Fibroblast of skin of right quadriceps (primary cell): ENCODE data around the gene ANLN.
A peak's percentile ranks its signal among the peaks of the same experiment; 100 is the strongest.
"Not testable (repeated sequence)": the region's sequence is repeated elsewhere in the genome, so short reads cannot be mapped to it uniquely, and the experiment has no call there.

Experiments used
- DNase-seq: peaks from one replicate; pipeline ENCODE4 v3.0.0-alpha.2; 2013

Gene ANLN

DNA sequence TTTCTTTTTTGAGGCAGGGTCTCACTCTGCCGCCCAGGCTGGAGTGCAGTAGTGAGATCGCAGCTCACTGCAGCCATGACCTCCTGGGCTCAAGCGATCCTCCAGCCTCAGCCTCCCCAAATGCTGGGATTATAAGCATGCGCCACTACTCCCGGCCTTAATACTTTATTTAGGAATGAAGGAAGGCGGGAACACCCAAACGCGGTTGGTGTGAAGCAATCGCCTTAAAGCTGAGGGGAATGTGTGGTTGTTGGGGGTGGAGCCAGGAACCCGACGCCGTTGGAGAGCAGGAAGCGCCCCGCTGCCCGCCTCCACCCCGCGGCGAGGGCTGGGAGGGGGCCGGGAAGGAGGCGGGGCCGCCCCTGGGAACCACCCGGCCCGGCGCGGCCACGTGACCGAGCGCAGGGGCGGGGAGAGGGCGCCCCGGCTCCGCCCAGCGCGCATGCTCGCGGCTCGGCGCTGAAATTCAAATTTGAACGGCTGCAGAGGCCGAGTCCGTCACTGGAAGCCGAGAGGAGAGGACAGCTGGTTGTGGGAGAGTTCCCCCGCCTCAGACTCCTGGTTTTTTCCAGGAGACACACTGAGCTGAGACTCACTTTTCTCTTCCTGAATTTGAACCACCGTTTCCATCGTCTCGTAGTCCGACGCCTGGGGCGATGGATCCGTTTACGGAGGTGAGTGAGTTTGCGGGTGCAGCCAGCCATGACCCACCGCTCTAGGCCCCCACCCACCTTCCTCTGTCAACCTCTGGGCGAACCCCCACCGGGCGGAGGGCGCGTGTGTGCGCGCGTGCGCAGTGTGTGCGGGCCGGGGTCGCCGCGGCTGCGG, at the start of gene ANLN:
Gene ANLN (plus strand): TSS at position 492 of the 828 bp plus-strand sequence. CDS start 165 bp downstream, at position 657.
- DNase-seq = peak; percentile 97

DNA sequence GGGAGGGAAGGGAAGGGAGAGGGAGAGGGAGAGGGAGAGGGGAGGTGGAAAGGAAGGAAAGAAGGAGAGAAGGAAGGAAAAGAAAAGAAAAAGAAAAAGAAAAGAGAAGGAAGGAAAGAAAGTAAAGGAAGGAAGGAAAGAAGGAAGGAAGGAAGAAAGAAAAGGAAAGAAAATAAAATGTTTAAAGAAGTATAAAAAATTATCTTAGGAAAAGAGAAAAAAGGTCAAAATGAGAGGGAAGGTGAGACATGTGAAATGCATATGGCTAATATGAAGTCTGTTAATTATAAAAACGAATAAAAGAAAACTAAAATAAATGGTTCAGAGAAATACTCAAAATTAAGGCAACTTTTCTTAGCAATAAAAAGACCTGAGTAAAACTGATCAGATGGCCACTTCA, 46.1 kb upstream of the ANLN start:
- no peak for DNase-seq

- no peak for DNase-seq
Observed at GRCh38 chr7:36344622-36345021, 45.0 kb upstream of the ANLN start.

GRCh38 chr7:36346260-36346831, 43.3 kb upstream of the ANLN start:
- DNase-seq = no peak

GRCh38 chr7:36348256-36348655, 41.4 kb upstream of the ANLN start:
- peak; percentile 36 for DNase-seq

DNA sequence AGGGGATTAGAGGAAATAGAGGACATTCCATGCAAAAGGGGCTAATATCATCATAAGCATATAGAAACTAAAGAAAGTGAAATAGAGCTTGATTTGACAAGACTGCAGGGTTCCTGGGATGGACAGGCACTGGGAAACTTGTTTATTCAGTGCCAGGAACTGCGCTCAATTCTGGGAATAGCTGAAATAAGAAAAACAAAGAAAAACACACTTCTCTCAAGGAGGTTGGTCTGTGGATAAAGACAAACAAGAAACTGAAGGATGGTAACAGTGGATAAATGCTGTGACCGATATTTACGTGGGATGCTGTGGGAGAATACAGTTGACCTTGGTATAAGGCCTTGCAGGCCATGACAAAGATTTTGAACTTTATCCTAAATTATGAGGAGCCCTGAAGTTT, 40.9 kb upstream of the ANLN start:
- no peak for DNase-seq

GRCh38 chr7:36349626-36350025, 40.0 kb upstream of the ANLN start:
- DNase-seq = no peak

- no peak for DNase-seq
Observed at GRCh38 chr7:36355490-36355889, 34.2 kb upstream of the ANLN start.

DNA sequence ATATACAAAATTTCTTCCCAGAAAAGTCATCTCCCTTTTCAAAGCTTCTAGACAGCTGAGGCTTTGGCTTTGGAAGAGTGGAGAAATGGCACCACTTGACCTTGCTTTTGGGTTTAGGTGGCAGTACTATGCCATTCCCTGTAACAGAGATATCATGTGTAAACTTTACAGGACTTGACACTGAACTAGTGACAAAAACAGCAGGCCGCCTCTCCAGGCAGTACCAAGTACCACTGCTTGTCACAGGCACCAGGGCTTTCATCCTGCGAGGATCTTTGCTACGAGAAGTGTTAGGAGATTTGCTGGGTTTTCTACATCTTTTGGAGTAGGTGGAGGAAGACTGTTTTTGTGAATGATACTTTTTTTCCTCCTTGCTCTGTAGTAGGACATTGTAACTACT, 32.6 kb upstream of the ANLN start:
- DNase-seq = no peak

DNA sequence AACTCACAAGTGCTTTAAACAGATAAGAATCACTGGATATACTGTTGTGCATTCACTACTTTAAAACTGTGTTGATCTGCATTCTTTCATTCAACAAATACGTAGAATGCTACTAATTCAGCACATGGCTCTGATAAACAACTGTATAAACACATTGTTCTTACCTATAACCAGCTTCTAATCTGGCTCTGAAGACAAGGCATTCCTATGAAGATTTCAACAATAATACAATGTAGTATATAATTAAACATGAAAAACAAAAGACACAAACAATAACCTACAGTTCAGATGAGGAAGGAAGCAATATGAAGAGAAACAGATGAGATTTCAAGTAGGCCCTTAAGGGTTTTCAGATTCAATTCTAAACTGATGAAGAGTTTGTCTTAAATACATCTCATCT, 31.1 kb upstream of the ANLN start:
- no peak for DNase-seq

DNA sequence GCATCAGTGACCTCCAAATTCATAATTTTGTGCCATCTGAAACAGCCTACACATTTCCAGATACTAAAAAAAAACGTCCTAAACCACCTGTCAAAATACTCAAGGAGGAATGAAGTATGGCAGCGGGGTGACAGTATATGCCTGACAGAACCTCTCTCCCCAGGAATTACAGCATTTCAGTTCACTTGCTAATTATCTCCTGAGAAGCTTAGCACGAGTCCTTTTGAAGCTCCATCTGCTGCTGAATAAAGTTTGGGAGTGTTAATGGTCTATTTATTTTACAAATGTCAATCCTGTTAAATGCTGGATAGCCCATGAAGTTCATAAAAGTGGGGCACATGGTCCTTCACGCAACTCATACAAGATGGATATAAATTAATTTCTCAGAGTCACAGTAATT, 29.4 kb upstream of the ANLN start:
- DNase-seq = no peak

DNA sequence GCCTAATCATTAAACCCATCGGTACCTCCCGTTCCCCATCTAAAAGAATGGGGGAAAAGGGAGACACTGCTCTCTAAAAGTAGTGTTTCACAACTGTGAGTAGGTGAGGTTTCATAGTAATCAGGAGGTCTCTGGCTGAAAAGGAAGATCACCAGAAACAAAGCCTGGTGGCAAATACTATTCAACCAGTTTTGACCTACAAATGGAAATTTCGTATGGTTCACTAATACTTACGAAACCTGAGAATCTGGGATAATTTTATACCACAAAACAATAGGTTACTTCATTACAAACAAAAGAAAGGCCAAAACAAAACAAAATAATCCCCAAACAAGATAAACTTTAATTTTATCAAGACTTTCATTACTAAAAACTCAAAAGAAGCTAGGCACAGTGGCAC, 28.4 kb upstream of the ANLN start:
- no peak for DNase-seq

- DNase-seq = no peak
Observed at GRCh38 chr7:36363515-36363914, 26.1 kb upstream of the ANLN start.

- no peak for DNase-seq
Observed at GRCh38 chr7:36366005-36366717, 23.5 kb upstream of the ANLN start.

DNA sequence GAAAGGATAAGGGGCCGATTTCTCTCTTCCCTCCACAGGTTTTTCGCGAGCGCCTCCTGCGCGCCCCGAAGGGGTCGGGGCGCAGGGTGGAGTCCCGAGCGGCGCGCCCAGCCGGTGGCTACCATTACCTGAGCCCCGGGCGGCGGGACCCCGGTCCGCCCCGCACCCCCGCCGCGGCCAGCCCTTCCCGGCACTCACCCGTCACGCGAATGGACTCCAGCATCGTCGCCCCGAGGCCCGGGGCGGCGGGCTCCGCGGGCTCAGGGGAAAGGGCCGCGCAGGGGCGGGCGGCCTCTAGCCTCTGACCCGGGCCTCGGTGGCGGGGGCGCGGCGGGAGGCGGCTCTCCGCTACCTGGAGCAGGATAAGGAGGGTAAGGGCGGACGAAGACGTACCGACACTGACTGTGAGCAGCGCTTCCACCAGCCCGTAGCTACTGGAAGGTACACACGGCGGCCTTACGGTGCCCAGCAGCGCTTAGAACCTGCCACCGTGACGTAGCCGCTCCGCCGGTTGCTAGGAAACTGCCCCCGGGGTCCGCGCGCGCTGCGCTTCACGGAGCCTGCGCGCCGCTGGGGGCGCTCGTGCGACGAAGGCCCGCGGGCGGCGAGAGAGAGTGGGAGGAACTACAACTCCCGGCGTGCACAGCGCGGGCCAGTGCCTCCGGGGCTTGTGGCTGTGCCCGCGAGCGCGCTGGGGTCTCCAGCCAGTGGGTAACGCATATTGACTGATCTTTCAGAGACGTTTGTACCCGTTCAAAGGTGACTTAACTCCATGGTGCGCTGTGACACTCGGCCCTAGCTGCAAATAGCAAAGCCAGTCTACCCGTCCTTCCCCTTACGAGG, 22.7 kb upstream of the ANLN start:
- peak; percentile 77 for DNase-seq

GRCh38 chr7:36367561-36368077, 22.0 kb upstream of the ANLN start:
- no peak for DNase-seq

DNA sequence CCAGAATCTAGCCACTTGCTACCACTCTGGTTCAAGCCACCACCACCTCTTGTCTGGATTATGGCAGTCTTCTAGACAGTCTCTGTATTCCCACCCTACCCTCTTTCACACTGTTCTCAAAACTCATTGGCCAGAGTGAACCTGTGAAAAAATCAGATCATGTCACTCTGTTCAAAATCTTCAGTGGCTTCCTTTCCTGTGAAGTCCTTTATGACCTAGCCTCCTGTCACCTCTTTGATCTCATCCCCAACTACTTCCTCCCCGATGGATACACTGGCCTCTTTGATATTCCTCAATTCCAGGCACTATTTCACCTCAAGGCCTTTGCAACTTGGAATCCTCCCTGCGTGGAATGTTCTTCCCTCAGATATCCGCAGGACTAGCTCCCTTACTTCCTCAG, 21.2 kb upstream of the ANLN start:
- no peak for DNase-seq

DNA sequence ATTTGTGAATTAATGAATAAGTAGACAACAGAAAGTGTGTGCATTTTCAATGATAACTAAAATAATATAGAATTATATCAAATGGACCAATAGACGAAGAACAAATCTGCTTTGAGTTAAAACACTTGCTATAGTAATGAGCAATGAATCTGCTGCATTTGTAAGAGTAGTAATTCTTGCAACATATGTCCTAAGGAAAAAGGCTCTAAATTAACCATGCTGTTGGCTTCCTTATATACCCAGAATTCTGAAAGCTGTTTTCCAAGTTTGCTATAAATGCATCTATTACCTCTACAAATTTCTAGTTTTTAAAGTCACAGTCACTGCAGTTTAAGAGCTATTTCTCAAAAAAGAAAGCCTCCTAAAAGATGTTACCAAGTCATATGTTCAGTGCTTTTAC, 20.5 kb upstream of the ANLN start:
- no peak for DNase-seq

DNA sequence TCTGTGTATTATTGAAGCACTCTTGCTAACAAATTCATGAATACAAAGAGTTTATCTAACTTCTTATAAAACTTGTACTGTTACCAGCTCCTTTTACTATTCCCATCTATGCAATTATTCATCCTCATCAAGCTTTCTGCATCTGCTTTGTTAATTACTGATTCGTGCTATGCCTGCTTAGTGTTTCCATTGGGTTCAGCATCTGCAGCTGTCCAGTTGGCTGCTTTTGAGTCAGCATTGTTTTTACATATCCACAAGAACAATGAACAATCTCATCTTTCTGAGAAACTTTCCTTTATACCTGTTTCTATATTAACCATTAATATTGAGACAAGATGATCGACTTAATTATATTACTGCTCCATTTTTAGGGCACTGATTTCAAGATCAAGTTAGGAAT, 19.6 kb upstream of the ANLN start:
- no peak for DNase-seq

- no peak for DNase-seq
Observed at GRCh38 chr7:36372156-36372555, 17.5 kb upstream of the ANLN start.

GRCh38 chr7:36378555-36378954, 11.1 kb upstream of the ANLN start:
- DNase-seq = not testable (repeated sequence)

- DNase-seq = no peak
Observed at GRCh38 chr7:36379831-36380504, 9.7 kb upstream of the ANLN start.
